ENCODE measurements around the gene CHEK2. TPM values are rescaled to one million over a fixed set of nuclear protein-coding genes. Genes with fewer than 3 reads are reported as not detected.

The CHEK2 gene
- total and polyA plus RNA-seq, 7 experiments from 2014 or later, result 7.0 to 36.7 (median 10.6) TPM

GRCh38 chr22:28737701-28738100 is 3.9 kb downstream of the CHEK2 start:
- DNase-seq (no peak), ATAC-seq (no peak)
- no peaks in the 10 kb centered on the region for H3K27me3 ChIP-seq (ENCODE audit: control insufficient read depth in 2 of 2, insufficient read depth in 2 of 2, low read length in 2 of 2)
- Mint-ChIP-seq H3K9me3 (no peaks in the 10 kb centered on the region), H3K27ac (no peak overlapping the region), H3K27me3 (no peaks in the 10 kb centered on the region), H3K36me3 (peaks cover 5 to 15% (median 9%) of the 10 kb centered on the region in 5 donors), H3K4me3 (no peak overlapping the region), H3K4me1 (peaks cover 9 to 45% (median 26%) of the 10 kb centered on the region in 7 donors)
- H3K4me3 ChIP-seq (ENCODE audit: low read length), result no peak overlapping the region
- H3K4me1 ChIP-seq (ENCODE audit: control insufficient read depth in 2 of 2, insufficient read depth in 2 of 2, low read length in 2 of 2), result peaks cover under 1 to 6% of the 10 kb centered on the region in 2 donors
- H3K9me3 ChIP-seq (ENCODE audit: control insufficient read depth in 2 of 3, low read length in 3 of 3), result no peaks in the 10 kb centered on the region
- intact Hi-C loops (cut with micrococcal nuclease), result no loop called here
- POLR2A ChIA-PET, result no interaction called here
- CTCF ChIA-PET, result no interaction called here
- H3K27ac ChIP-seq (ENCODE audit: low read depth, low read length), result no peak overlapping the region
- H3K36me3 ChIP-seq (ENCODE audit: control insufficient read depth in 2 of 3, insufficient read depth in 3 of 3, low read length in 3 of 3), result peaks cover 0 to 15% (median 0%) of the 10 kb centered on the region in 3 experiments

DNA sequence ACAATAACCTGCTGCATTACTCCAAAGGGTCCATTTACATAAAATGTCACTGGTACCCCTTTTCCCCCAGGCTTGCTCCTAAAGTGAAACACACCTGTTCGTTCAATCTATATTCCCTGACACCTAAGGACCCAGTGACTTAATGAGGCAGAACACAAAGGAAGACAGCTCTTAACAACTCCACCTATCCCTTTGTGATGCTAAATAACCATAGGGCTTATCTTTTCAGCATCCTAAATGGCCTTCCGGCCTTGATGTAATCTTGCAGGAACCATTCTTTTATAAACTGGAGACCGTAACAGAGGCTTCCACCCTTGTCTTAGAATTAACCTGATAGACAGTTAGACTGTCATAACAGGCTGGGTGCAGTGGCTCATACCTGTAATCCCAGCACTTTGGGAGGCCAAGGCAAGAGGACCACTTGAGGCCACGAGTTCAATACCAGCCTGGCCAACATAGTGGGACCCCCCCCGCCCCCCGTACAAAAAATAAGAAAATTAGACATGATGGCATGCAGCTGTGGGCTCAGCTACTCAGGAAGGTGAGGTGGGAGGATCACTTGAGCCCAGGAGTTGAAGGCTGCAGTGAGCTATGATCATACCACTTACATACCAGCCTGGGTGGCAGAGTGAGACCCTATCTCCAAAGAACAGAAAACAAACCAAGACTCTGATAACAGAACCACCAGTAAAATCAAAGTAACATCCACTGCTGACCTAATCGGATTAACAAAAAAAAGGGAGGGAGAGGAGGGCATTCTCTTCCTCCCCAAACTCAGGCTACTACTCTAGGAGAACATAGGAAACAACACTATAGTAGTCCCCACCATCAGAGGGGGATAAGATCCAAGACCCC is 5.1 kb downstream of the CHEK2 start:
- CTCF ChIA-PET, result no interaction called here
- POLR2A ChIA-PET, result no interaction called here
- ATAC-seq, result no peak

GRCh38 chr22:28734393-28734792 is 7.2 kb downstream of the CHEK2 start:
- ChIA-PET POLR2A (no interaction called here), CTCF (no interaction called here)
- intact Hi-C loops (cut with micrococcal nuclease), result no loop called here
- Histone ChIP-seq H3K4me1 (ENCODE audit: control insufficient read depth in 2 of 2, insufficient read depth in 2 of 2, low read length in 2 of 2) (no peaks in the 10 kb centered on the region), H3K9me3 (ENCODE audit: control insufficient read depth in 2 of 3, low read length in 3 of 3) (no peaks in the 10 kb centered on the region), H3K27ac (ENCODE audit: low read depth, low read length) (no peak overlapping the region), H3K4me3 (ENCODE audit: low read length) (no peak overlapping the region), H3K36me3 (ENCODE audit: control insufficient read depth in 2 of 3, insufficient read depth in 3 of 3, low read length in 3 of 3) (peaks cover 0 to 12% (median 0%) of the 10 kb centered on the region in 3 experiments), H3K27me3 (ENCODE audit: control insufficient read depth in 2 of 2, insufficient read depth in 2 of 2, low read length in 2 of 2) (no peaks in the 10 kb centered on the region)
- Mint-ChIP-seq H3K27me3 (no peaks in the 10 kb centered on the region), H3K4me1 (peaks cover 0 to 19% (median 5%) of the 10 kb centered on the region in 7 donors), H3K36me3 (peaks cover 5 to 19% (median 10%) of the 10 kb centered on the region in 5 donors), H3K4me3 (no peak overlapping the region), H3K9me3 (no peaks in the 10 kb centered on the region), H3K27ac (no peak overlapping the region)
- ATAC-seq (no peak), DNase-seq (no peak)

More for the DNA sequence above, 5.1 kb downstream of the CHEK2 start:
- H3K9me3 Mint-ChIP-seq, result no peaks in the 10 kb centered on the region
- no peak for DNase-seq
- Histone ChIP-seq H3K4me3 (ENCODE audit: low read length) (no peak overlapping the region), H3K9me3 (ENCODE audit: control insufficient read depth in 2 of 3, low read length in 3 of 3) (no peaks in the 10 kb centered on the region), H3K27me3 (ENCODE audit: control insufficient read depth in 2 of 2, insufficient read depth in 2 of 2, low read length in 2 of 2) (no peaks in the 10 kb centered on the region), H3K36me3 (ENCODE audit: control insufficient read depth in 2 of 3, insufficient read depth in 3 of 3, low read length in 3 of 3) (peaks cover 0 to 12% (median 0%) of the 10 kb centered on the region in 3 experiments), H3K4me1 (ENCODE audit: control insufficient read depth in 2 of 2, insufficient read depth in 2 of 2, low read length in 2 of 2) (peaks cover 0 to 4% of the 10 kb centered on the region in 2 donors), H3K27ac (ENCODE audit: low read depth, low read length) (no peak overlapping the region)
- peak overlapping the region in 1 of 9 donors; percentile 30 for H3K27ac Mint-ChIP-seq
- H3K4me1 Mint-ChIP-seq, result peaks cover 5 to 38% (median 17%) of the 10 kb centered on the region in 7 donors
- peaks cover 5 to 15% (median 9%) of the 10 kb centered on the region in 5 donors for H3K36me3 Mint-ChIP-seq
- H3K27me3 Mint-ChIP-seq, result no peaks in the 10 kb centered on the region
- intact Hi-C loops (cut with micrococcal nuclease), result no loop called here
- H3K4me3 Mint-ChIP-seq, result no peak overlapping the region

GRCh38 chr22:28730179-28730578 is 11.4 kb downstream of the CHEK2 start:
- peaks cover 0 to 9% (median 0%) of the 10 kb centered on the region in 7 donors for H3K4me1 Mint-ChIP-seq
- no peaks in the 10 kb centered on the region for H3K27me3 Mint-ChIP-seq
- no peak for DNase-seq
- no peak overlapping the region for H3K4me3 Mint-ChIP-seq
- ChIA-PET POLR2A (interaction anchor here (0.6 kb wide), 1 partner anchor 15 kb away, joined by 3 read pairs; no protein-coding TSS in a partner anchor), CTCF (interaction anchor here (1.1 kb wide), 1 partner anchor 98 kb away, joined by 3 read pairs; no protein-coding TSS in a partner anchor)
- peaks cover 0 to 1% (median 0%) of the 10 kb centered on the region in 11 donors for H3K9me3 Mint-ChIP-seq
- intact Hi-C loops (cut with micrococcal nuclease), result no loop called here
- H3K27ac Mint-ChIP-seq, result peak overlapping the region in 2 of 9 donors; percentile 36 to 77
- Histone ChIP-seq H3K27me3 (ENCODE audit: control insufficient read depth in 2 of 2, insufficient read depth in 2 of 2, low read length in 2 of 2) (no peaks in the 10 kb centered on the region), H3K4me3 (ENCODE audit: low read length) (no peak overlapping the region), H3K4me1 (ENCODE audit: control insufficient read depth in 2 of 2, insufficient read depth in 2 of 2, low read length in 2 of 2) (no peaks in the 10 kb centered on the region), H3K9me3 (ENCODE audit: control insufficient read depth in 2 of 3, low read length in 3 of 3) (no peaks in the 10 kb centered on the region), H3K36me3 (ENCODE audit: control insufficient read depth in 2 of 3, insufficient read depth in 3 of 3, low read length in 3 of 3) (peaks cover 0 to 12% (median 0%) of the 10 kb centered on the region in 3 experiments), H3K27ac (ENCODE audit: low read depth, low read length) (no peak overlapping the region)
- ATAC-seq, result no peak
- peaks cover 7 to 34% (median 15%) of the 10 kb centered on the region in 5 donors for H3K36me3 Mint-ChIP-seq

- intact Hi-C loops (cut with micrococcal nuclease), result no loop called here
- ATAC-seq (no peak), DNase-seq (no peak)
- Mint-ChIP-seq H3K4me1 (peaks cover 0 to 9% (median 0%) of the 10 kb centered on the region in 7 donors), H3K27ac (peak overlapping the region in 1 of 9 donors; percentile 30), H3K9me3 (peaks cover 0 to 1% (median 0%) of the 10 kb centered on the region in 11 donors), H3K36me3 (peaks cover 5 to 39% (median 13%) of the 10 kb centered on the region in 5 donors), H3K27me3 (no peaks in the 10 kb centered on the region), H3K4me3 (no peak overlapping the region)
- H3K27me3 ChIP-seq (ENCODE audit: control insufficient read depth in 2 of 2, insufficient read depth in 2 of 2, low read length in 2 of 2), result no peaks in the 10 kb centered on the region
- no peak overlapping the region for H3K27ac ChIP-seq (ENCODE audit: low read depth, low read length)
- POLR2A ChIA-PET, result no interaction called here
- H3K36me3 ChIP-seq (ENCODE audit: control insufficient read depth in 2 of 3, insufficient read depth in 3 of 3, low read length in 3 of 3), result peaks cover 0 to 6% (median 0%) of the 10 kb centered on the region in 3 experiments
- CTCF ChIA-PET, result no interaction called here
- no peaks in the 10 kb centered on the region for H3K9me3 ChIP-seq (ENCODE audit: control insufficient read depth in 2 of 3, low read length in 3 of 3)
- H3K4me3 ChIP-seq (ENCODE audit: low read length), result no peak overlapping the region
- no peaks in the 10 kb centered on the region for H3K4me1 ChIP-seq (ENCODE audit: control insufficient read depth in 2 of 2, insufficient read depth in 2 of 2, low read length in 2 of 2)
Observed at GRCh38 chr22:28728621-28729313, 12.9 kb downstream of the CHEK2 start.

GRCh38 chr22:28728002-28728401 is 13.6 kb downstream of the CHEK2 start:
- H3K36me3 ChIP-seq (ENCODE audit: control insufficient read depth in 2 of 3, insufficient read depth in 3 of 3, low read length in 3 of 3), result peaks cover 0 to 4% (median 0%) of the 10 kb centered on the region in 3 experiments
- POLR2A ChIA-PET, result no interaction called here
- H3K9me3 Mint-ChIP-seq, result peaks cover 0 to 1% (median 0%) of the 10 kb centered on the region in 11 donors
- intact Hi-C loops (cut with micrococcal nuclease), result no loop called here
- H3K27ac ChIP-seq (ENCODE audit: low read depth, low read length), result no peak overlapping the region
- H3K27me3 Mint-ChIP-seq, result no peaks in the 10 kb centered on the region
- H3K4me1 ChIP-seq (ENCODE audit: control insufficient read depth in 2 of 2, insufficient read depth in 2 of 2, low read length in 2 of 2), result no peaks in the 10 kb centered on the region
- ATAC-seq, result no peak
- CTCF ChIA-PET, result no interaction called here
- H3K4me3 Mint-ChIP-seq, result no peak overlapping the region
- peaks cover 5 to 38% (median 12%) of the 10 kb centered on the region in 5 donors for H3K36me3 Mint-ChIP-seq
- no peaks in the 10 kb centered on the region for H3K9me3 ChIP-seq (ENCODE audit: control insufficient read depth in 2 of 3, low read length in 3 of 3)
- no peaks in the 10 kb centered on the region for H3K27me3 ChIP-seq (ENCODE audit: control insufficient read depth in 2 of 2, insufficient read depth in 2 of 2, low read length in 2 of 2)
- H3K4me3 ChIP-seq (ENCODE audit: low read length), result no peak overlapping the region
- no peak for DNase-seq
- peaks cover 0 to 9% (median 0%) of the 10 kb centered on the region in 7 donors for H3K4me1 Mint-ChIP-seq
- no peak overlapping the region for H3K27ac Mint-ChIP-seq

All from naive thymus-derived CD4-positive, alpha-beta T cell (primary cell).